GM18526 (cell line): Measurements from ENCODE around the gene INSRR.

Source experiments
- POLR2A ChIP-seq: IDR thresholded peaks from 3 replicates; pipeline ENCODE4 v1.6.1; 2011; ENCODE audit not compliant: insufficient read length; ENCODE audit errors: extremely low read depth

INSRR gene

GRCh38 chr1:156866249-156866909, 7.5 kb upstream of the INSRR start:
- TF ChIP-seq POLR2A = no peak

- no peak for TF ChIP-seq POLR2A
These were observed 6.9 kb upstream of the INSRR start for GRCh38 chr1:156865865-156866248.

GRCh38 chr1:156865258-156865657, 6.3 kb upstream of the INSRR start:
- TF ChIP-seq POLR2A = no peak

- no peak for TF ChIP-seq POLR2A
These were observed 5.9 kb upstream of the INSRR start for GRCh38 chr1:156864796-156865195.

GRCh38 chr1:156863631-156864030, 4.7 kb upstream of the INSRR start:
- no peak for TF ChIP-seq POLR2A

- TF ChIP-seq POLR2A = no peak
These were observed 4.2 kb upstream of the INSRR start for GRCh38 chr1:156862997-156863599.

- no peak for TF ChIP-seq POLR2A
These were observed 3.7 kb upstream of the INSRR start for GRCh38 chr1:156862584-156862983.

GRCh38 chr1:156860628-156861423, 1.9 kb upstream of the INSRR start, which contains the start of gene NTRK1:
TSS of gene NTRK1 (plus strand) at chr1:156860865. CDS start at chr1:156860935, 70 bp downstream.
- no peak for TF ChIP-seq POLR2A

GRCh38 chr1:156860113-156860627, 1.3 kb upstream of the INSRR start:
- no peak for TF ChIP-seq POLR2A

GRCh38 chr1:156859523-156860112, 701 bp upstream of the INSRR start:
- no peak for TF ChIP-seq POLR2A

- no peak for TF ChIP-seq POLR2A
These were observed 361 bp downstream of the INSRR start for GRCh38 chr1:156858555-156858956.

GRCh38 chr1:156857532-156857931, 1.4 kb downstream of the INSRR start:
- no peak for TF ChIP-seq POLR2A

GRCh38 chr1:156856282-156856785, 2.6 kb downstream of the INSRR start:
- TF ChIP-seq POLR2A = no peak

- no peak for TF ChIP-seq POLR2A
These were observed 4.3 kb downstream of the INSRR start for GRCh38 chr1:156854634-156855033.

GRCh38 chr1:156853761-156854160, 5.2 kb downstream of the INSRR start:
- TF ChIP-seq POLR2A = no peak
